Measurements from ENCODE around the gene SIK3.

The SIK3 gene

DNA sequence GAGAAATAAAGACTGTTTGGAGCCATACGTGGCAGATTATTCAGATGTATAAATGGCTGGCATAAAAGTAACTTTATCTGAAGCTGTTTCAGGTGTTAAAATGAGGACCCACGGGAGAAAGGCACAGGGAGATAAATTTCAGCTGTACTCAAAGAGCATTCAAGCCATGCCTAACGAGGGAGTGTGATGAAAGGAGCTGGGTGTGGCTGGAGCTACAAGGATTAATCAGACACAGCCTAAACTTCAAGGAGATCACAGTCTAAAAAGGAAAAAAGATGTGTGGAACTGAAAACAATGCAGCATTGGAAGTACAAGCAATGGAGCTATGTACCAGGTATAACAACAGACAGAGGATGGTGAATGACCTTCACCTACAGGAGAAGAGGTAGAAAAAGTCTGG lies 140.0 kb downstream of the SIK3 start:
- DNase-seq: peak; percentile 25

DNA sequence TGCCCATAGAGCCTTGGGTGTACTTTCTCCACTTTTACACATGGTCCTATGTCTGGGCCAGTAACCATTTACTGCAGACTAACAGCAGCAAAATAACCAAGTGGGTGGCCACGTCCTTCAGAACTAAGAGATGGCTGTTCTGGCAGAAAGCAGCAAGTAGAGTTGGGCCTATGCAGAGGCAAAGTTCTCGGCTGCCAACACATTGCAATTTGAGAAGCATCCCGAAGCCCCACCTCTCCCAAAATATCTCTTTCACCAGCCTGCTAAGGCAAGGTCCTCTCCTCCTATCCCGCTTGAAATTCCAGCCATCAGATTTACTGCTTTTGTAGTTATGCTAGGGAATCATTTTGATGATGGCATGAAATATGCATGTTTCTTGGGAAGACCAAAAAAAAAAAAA lies 142.3 kb downstream of the SIK3 start:
- DNase-seq: no peak

DNA sequence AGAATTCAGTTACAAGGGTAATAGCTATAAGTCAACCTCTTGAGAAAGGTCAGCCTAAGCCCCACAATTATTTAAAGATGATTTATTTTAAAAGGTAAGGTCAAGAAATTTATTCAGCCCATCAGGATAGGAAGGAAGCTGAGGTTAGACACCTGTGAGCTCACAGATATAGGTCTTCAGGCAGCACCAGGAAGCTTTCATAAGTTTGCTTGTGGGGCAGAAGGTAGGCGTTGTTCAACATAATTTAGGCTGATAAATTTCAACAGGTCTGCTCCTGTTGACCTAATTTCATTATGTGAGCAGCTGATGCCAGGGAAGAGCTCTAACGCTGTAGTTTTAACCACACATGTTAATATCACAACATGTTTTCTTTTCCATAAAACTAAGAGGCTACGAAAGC lies 142.7 kb downstream of the SIK3 start:
- no peak for DNase-seq

DNA sequence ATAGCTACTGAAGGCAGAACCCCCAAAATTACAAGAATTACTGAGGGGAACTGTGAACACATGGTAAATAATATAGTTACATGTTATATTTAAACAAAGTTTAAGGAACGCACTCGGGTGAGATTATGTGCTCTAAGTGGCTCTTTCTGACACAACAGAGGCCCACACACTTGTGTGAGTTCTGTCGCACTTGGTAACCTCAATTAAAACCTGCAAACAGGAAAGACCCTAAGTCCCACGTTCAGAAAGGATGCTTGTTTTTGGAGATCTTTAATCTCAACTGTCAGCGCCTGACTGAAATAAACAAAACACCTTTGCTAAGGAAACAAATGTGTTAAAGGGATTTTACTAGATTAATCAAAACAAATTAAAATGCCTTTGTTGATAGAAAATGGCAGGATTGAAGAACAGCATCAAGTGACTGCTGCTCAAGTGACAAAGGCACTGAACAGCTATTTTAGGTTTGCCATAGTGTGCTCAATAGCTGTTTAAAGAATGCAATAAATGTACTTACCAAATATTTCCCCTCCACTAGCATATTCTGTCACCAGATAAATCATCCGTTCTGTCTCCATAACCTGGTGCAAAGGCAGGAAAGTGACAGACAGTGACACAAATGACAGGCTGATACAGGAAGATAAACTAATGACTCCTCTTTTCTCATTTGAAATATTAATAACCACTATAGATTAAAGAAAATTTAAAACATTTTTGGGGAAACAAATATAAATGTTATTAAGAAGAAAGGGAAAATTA lies 144.5 kb downstream of the SIK3 start:
- no peak for DNase-seq

DNA sequence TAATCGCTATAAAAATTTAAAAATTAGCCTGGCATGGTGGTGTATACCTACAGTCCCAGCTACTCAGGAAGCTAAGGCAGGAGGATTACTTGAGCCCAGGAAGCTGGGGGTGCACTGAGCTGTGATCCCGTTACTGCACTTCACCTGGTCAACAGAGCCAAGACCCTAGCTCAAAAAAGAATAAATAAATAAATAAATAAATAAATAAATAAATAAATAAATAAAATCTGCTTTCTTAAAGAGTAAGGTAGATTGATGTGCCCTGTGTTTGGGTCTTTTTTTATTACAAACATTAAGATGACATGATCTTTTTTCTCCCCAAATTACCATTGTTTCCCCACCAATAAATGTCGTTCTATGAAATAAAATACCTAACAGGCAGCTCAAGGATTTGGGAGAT lies 146.5 kb downstream of the SIK3 start:
- no peak for DNase-seq

DNA sequence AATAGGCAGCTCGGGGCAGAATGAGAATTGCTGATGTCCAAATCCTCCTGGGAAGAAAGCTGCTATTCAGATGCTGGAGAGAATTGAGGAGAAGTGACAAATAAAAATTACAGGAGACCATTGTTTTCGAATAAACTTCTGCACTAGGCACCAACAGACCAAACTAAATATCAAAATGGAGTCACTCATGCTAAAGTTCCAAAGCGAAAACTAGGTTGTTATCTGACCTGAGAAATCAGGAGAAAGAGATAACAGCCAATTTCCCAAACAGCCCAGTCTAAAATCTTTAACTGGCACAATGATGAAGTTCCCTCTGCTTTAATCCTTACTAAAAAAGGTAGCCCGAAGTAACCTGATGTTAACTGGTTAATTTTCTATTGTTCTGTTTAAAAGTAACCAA lies 148.0 kb downstream of the SIK3 start:
- no peak for DNase-seq

DNA sequence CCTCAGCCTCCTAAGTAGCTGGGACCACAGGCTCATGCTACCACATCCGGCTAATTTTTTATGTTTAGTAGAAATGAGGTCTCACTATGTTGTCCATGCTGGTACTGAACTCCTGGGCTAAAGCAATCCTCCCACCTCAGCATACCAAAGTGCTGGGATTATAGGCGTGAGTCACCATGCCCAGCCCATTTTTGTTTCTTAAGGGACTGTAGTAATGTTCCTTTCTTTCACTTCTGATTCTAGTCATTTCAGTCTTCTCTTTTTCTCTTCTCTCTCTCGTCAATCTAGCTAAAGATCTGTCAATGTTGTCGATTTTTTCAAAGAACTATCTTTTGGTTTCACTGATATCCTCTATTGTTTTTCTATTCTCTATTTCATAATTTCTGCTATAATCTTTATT lies 149.8 kb downstream of the SIK3 start:
- peak; percentile 63 for DNase-seq

DNA sequence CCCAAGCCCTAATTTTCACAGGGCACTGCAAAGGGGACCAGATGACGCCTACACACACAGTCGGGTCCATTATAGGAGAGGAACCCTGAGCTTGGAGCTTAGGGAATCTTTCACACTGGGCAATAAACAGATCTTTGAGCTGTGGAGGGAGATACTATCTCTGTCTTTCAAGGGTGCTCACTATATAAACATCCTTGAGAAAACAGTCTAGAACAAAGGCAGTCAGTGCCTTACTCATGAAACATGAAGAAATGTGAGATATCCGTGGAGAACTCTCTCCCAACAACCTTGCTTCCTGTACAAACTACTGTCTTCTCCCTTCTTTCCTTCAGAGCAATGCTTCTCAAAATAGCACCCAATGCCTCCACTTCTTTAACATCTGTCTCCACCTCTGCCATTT lies 151.8 kb downstream of the SIK3 start:
- no peak for DNase-seq

DNA sequence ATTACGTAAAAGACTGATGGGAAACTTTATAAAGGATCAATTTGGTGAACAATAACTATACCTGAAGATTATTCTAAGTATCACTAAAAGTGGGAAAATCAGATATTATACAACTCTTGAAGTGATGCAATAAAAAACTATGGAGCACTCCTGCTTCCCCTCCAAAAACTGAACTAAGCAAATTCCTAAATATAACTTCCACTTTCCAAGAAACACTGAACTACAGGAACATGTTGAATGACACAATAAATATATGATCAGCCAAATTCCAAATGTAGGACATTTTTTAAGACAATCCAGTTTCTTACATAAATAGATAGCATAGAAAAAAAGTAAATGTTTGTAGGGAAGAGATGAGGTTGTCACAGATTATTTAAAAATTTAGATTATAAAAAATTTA lies 158.7 kb downstream of the SIK3 start:
- DNase-seq: no peak

DNA sequence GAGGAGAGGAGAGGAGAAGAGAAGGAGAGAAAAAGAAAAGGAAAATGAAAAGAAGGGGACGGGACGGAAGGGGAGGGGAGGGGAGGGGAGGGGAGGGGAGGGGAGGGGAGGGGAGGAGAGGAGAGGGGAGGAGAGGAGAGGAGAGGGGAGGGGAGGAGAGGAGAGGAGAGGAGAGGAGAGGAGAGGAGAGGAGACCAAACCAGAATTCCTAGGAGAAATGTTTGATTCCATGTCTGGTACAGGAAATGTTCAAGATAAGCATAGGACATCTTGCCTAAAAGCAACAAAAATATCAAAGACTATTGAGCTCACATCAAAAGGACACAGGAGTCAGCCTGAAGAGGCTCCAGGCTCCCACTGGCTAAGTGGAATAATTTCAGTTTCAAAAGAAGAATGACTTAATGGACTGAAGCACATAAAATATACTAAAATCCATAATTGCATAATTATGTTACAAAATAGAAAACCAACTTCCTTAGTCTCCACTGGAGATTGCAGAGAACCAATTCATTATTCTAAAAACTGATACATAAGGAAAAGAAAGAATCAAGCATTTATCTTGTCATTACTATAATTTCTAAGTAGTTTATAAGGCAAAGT lies 159.7 kb downstream of the SIK3 start:
- peak; percentile 15 for DNase-seq

DNA sequence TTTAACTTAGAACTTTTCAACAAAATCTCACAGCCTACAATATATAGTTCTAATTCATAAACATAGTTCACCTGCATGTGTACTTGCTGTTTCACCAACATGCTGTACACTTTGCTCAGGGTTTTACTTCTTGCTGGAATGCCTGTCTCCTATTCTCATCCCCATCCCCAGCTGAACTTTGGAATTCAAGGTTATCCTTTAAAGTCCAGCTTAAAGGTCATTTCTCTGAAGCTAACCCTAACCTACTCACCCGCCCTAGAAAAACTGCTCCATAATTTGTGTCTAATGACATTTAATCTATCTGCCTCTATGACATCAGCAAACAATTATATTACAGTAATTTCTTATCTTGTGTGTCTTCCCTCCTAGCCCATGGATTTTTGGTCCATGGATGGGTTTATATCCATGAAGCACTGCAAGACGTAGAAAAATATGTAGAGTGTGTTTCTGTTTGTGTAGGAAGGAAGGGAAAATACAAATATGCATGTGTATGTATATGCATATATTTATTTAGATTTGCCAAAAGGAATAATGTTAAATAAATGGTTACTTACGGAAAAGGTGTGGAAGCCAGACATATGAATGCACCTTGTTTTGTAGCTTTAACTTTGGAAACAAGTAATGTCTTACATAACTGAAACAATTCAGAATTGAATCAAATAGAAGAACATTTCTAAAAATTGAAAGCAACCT lies 161.3 kb downstream of the SIK3 start:
- DNase-seq: no peak

DNA sequence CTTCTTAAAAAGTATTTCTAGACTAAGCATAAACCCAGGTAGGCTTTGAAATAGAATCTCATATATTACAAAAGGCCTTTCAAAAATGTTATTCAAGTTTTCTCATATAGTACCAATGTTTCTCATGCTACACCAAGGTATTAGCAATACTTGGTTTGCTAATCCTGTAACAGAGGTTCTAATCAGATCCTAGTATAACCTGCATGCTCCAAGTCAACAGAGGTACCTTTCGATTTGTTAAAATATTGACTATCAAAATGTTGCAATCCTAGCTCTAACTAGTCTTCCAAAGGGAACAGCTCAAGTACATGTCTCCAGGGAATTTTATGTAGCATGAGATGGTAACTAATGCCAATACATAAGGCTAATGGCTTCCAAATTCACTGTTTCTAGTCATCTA lies 162.7 kb downstream of the SIK3 start:
- no peak for DNase-seq

DNA sequence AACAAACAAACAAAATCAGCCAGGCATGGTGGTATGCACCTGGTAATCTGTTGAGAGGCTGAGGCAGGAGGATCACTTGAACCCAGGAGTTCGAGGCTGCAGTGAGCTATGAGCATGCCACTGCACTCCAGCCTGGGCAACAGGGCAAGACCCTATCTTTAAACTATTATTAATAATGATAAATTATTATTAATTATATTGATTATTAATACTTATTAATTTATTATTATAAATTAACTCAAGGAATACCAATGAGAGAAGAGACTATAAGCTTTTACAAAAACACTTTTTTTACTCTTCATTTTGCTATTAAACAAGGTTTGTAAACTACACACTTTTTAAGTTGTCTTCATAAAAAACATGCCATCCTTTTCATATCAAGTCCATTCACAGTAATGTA lies 163.1 kb downstream of the SIK3 start:
- no peak for DNase-seq

DNA sequence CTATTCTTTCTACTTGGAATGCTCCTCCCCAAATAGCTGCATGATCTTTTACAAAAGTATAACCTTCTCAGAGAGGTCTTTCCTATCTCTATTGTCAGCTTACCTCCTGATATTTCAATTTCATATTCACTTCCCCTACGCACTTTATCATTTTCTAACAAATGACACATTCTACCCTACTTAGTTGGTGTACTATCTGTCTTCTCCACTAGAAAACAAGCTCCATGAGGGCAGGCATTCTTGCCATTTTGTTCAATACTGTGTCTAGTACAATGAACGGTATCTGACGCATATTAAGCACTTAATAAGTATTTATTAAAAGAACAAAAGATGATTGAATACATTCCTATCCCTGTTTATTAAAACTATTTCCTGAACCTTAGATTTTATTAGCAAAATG lies 164.3 kb downstream of the SIK3 start:
- DNase-seq: no peak

DNA sequence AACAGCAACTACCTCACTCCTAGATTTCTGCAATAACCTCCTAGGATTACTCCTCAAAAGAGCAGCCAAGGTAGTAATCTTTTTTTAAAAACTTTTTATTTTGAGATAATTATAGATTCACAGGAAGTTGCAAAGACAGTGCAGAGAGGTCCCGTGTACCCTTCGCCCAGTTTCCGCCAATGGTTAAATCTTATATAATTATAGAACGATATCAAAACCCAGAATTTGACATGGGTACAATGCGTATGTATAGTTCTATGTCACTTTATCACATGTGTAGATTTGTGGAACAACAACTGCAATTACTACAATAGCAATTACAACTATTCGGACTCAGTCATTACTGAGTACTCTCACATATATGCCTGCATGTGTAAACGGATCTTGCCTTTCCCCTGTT lies 166.0 kb downstream of the SIK3 start:
- no peak for DNase-seq

DNA sequence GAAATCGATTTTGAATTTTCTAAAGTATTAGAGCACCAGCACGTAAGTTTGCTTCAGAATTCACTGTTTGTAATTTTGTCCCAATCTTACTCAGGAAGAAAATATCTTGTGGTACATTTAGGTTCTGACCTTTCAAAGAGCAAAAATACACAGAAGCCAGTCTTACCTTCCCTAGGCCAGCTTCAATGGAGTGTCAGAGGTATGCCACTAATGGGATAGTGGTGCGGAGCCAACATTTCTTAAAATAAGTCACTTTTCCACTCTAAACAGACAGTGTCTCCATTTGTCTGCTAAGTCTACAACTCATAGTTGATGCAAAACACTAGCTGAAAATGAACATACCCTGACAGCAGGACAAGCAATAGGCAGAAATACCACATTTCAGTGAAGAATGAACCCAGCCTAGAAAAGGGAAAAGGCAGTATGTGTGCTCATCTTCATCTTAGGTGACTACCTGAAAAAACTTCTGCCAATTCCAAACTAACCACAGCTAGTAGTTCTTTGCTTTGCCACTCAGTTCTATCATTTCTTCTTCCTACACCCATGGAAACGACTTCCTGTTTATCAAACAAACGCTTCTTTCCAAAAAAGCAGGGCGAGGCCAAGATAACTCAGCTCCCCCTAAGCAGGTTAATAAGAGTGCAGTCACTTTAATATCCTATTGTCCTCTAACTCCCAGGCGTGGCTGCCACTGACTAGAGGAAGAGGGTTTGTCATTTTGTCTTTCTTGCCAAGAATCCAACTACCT lies 166.8 kb downstream of the SIK3 start:
- DNase-seq: peak; percentile 69

DNA sequence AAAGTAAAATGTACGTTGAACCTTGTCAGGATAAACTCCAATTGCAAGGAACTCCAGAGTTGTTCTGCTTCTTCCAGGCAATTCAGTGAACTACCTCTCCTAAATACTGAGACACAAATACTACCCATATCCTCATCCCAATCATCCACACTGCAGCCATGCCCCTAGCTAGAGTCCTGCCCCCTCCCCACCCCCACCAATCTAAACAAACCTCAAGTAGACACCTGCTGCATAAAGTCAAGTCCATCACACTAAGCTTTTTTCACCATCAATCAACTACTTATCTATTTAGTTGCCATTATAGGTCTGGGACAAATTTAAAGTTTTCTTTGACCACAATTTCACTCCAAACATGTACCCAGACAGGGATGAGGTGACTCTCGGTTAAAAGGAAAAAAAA lies 167.6 kb downstream of the SIK3 start:
- no peak for DNase-seq

DNA sequence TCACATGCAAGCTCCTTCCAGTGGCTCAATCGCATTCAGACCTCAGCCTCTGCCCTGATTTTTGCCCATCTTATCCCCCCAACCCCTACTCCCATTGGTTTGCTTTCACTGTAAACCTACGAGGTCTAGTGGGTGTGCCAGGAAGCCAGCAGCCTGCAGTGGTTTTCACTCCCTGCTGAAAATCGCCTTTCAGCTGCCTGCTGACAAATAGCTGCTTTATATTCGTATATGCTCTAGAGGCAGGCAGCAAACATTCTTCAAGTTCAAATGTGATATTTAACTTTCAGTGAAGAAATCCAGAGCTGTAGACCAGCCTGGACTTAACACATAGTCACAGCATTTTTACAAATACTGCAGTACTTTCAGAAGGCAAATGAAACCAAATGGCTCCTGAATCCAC lies 168.1 kb downstream of the SIK3 start:
- DNase-seq: peak; percentile 63

DNA sequence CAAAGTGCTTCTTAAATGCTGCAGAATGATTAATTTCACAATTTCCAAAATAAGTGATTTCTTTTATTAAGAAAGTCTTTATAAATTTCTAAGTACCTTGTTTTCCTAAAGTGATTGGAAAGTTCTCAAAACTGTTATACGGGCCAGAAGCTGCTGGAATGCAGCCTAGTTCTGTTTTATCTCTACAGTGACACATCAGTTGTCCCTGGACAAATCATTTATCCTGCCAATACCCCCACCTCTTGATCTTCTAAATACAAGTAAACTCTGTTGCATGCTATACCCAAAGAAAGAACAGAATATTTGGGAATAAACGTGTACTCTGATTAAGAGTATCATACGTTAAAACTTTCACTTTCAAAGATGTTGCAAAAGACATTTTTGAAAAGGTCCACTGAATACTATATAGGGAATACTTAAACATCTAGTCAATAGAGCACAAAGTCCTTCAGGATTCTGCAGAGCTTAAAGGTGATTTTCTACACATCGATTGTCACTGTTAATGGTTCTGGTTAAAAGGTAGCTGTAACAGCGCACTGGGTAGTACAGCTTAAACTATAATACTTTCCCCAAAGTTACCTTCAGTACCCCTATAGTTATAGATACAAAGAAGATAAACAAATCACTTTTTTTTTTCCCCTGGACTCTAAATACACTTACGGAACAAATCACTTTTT lies 168.7 kb downstream of the SIK3 start:
- peak; percentile 52 for DNase-seq

DNA sequence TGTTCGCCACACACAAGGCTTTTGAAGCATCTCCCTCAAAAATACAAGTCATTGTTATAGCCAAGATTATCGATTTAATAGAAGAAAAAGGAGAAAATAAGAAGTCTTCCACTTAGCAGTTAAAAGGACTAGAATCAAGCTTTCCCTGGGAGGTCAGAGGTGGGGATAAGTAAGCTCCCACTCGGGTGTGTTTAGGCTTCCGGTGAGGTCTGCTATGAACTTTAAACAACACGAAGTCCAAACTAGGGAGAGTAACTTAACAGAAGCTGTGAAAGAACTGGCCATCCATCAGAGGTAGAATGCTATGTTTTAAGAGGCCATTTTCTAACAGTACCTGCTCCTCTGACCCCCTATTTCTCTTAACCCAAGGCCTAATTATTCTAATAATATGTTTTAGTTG lies 169.4 kb downstream of the SIK3 start:
- no peak for DNase-seq

DNA sequence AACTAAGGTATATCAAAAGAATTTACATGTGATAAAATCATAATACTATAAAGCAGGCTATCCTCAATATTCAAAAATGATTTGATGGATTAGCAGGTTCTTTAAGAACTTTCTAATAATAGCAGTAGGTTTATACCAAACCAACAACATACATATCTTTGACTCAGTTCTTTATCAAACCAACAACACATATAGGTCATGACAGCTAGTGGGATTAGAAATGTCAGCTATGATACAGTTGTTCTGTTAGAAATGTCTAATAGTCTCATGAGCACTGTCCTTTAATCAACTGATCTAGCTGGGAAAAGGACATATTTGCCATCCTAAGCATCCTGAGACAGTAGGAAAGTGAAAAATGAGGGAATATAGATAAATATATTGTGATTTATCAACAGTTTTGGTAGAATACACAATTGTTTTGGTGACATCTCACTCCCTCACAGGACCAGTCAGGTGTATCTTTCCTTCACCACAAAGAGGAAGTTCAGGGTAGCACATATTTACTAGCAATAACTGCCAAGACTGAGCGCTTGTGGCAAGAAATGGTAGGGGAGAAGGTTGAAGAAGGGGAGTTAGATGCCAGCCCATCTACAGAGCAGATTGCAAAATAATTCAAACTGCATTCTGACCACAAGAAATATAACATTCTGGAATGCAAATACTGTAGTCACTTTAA lies 170.0 kb downstream of the SIK3 start:
- DNase-seq: peak; percentile 61

DNA sequence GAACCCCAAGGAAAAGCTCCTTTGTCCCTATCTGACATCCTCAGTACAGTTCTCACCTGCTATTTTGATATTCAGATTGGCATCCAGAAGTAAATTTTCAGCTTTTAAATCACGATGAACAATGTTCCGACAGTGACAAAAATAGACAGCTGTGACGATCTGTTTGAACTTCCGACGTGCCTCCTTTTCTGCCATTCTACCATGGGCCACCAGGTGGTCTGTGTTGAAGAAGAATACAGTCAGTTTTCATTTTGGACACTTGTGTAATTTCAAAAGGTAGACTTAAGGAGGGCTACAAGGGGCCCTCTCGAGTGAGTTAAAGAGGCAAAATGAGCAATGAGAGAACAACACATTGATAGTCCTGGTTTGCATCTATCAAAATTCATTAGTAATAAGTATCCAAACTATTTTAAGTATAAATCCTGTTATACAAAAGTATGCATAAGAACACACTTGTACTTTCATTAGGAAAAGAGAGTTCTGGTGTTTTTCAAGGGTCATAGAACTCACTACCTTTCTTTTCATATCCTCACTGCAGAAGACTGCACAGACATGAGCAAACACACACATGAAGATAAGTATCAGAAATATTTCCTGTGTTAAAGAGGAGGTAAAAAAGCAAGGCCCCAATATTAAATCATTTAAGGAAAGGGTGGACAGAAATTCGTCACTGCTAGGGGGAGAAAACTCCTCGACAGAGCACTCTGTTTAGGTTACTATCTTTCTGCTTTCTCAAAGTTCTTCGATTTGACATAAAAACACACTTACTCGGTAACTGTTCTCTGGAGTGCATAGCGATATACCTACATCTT lies 170.9 kb downstream of the SIK3 start:
- no peak for DNase-seq
